Calu3 (cell line): Measurements from ENCODE around the gene CBY1. TPM values are rescaled to one million over a fixed set of nuclear protein-coding genes. Genes with fewer than 3 reads are reported as not detected.
A peak's percentile ranks its signal among the peaks of the same experiment; 100 is the strongest.

Source experiments
- BruUV-seq: library from RNA; stranded (reverse); fragments of 400-500 nt; replicated peaks from 2 replicates; lab custom pipeline; 2021; lab: Mats Ljungman, UMichigan
- CTCF ChIA-PET: fragments of 300-600 bp; sonication (Branson Sonifier 250); formaldehyde crosslinking; loops from one replicate; lab custom pipeline; 2022; ENCODE audit warnings: antibody characterized with exemption; lab: Charles Lee
- DNase-seq: peaks from one replicate; pipeline ENCODE4 v3.0.0; 2022
- H3K27ac Mint-ChIP-seq: one replicate; pipeline ENCODE4 v1.8.0; 2022; ENCODE audit warnings: mixed read lengths; ENCODE audit not compliant: unreplicated experiment
- H3K27me3 Mint-ChIP-seq: one replicate; pipeline ENCODE4 v1.8.0; 2022; ENCODE audit warnings: mixed read lengths; ENCODE audit not compliant: unreplicated experiment
- H3K36me3 Mint-ChIP-seq: one replicate; pipeline ENCODE4 v1.8.0; 2022; ENCODE audit warnings: mild to moderate bottlenecking, moderate library complexity, mixed read lengths; ENCODE audit not compliant: insufficient read depth, unreplicated experiment
- H3K4me1 Mint-ChIP-seq: one replicate; pipeline ENCODE4 v1.8.0; 2022; ENCODE audit warnings: mild to moderate bottlenecking, low read depth, mixed read lengths; ENCODE audit not compliant: unreplicated experiment
- H3K4me3 Mint-ChIP-seq: one replicate; pipeline ENCODE4 v1.8.0; 2022; ENCODE audit warnings: mild to moderate bottlenecking, low read depth, moderate library complexity, mixed read lengths; ENCODE audit not compliant: unreplicated experiment
- H3K9me3 Mint-ChIP-seq: one replicate; pipeline ENCODE4 v1.8.0; 2022; ENCODE audit warnings: low read depth, mixed read lengths; ENCODE audit not compliant: unreplicated experiment
- CTCF ChIP-seq: fragments of 200-600 bp; IDR thresholded peaks from one replicate; pipeline ENCODE4 v1.8.0; 2022; ENCODE audit warnings: antibody characterized with exemption; ENCODE audit not compliant: unreplicated experiment
- intact Hi-C: fragments of 100-400 bp; cut with micrococcal nuclease; formaldehyde crosslinking; loops from one replicate; pipeline ENCODE4 v1.10.0; 2022; ENCODE audit not compliant: unreplicated experiment
- total RNA-seq: library from RNA; stranded (reverse); gene quantifications from 2 replicates; pipeline ENCODE4 v1.2.3, GENCODE V29; 2022

CBY1 gene
- total RNA-seq, 1 experiment from 2014 or later = 40.9 TPM

DNA sequence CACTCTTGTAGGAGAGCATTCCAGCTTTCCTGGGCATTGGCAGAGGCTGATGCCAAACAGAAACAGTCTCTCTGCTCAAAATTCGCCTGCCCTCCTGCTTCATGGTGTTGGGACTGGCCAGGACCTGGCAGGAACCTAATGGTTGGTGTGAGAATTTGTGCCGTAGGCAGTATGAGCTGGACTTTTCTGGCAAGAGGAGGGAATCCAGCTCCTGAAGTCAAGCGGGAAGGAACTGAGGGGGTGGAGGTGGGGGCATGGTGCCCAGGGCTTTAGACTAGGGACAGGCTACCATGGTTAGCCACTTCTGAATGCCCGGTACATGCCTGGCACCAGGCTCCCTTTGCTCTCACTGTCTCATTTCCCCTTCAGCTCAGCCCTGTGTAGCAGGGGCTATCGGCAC lies 18.4 kb downstream of the CBY1 start:
- intact Hi-C loops = no loop called here
- Mint-ChIP-seq H3K9me3 (peaks cover 2% of the 10 kb centered on the region), H3K4me1 (no peaks in the 10 kb centered on the region), H3K4me3 (no peak overlapping the region), H3K27me3 (no peaks in the 10 kb centered on the region), H3K27ac (no peak overlapping the region), H3K36me3 (peaks cover 29% of the 10 kb centered on the region)
- no peak for DNase-seq
- CTCF ChIA-PET = interaction anchor here (0.8 kb wide), 1 partner anchor 270 kb away, joined by 8 read pairs; no protein-coding TSS in a partner anchor
- no TSS peak for BruUV-seq
- no peak for TF ChIP-seq CTCF

- intact Hi-C loops = no loop called here
- TF ChIP-seq CTCF = no peak
- TSS peak; percentile 17 for BruUV-seq
- H3K4me1 Mint-ChIP-seq = no peaks in the 10 kb centered on the region
- H3K9me3 Mint-ChIP-seq = peaks cover 2% of the 10 kb centered on the region
- no peak for DNase-seq
- no peak overlapping the region for H3K4me3 Mint-ChIP-seq
- CTCF ChIA-PET = no interaction called here
- H3K27ac Mint-ChIP-seq = no peak overlapping the region
- no peaks in the 10 kb centered on the region for H3K27me3 Mint-ChIP-seq
- peaks cover 29% of the 10 kb centered on the region for H3K36me3 Mint-ChIP-seq
Observed at GRCh38 chr22:38675833-38676232, 19.4 kb downstream of the CBY1 start.

- peak within 1 kb of the TSS; percentile 96 for H3K27ac Mint-ChIP-seq
- H3K36me3 Mint-ChIP-seq = peaks cover 54% of the 10 kb centered on the region
- H3K9me3 Mint-ChIP-seq = peaks cover 3% of the 10 kb centered on the region
- H3K27me3 Mint-ChIP-seq = no peaks in the 10 kb centered on the region
- TF ChIP-seq CTCF = peak; percentile 30
- CTCF ChIA-PET = interaction anchor here (0.6 to 1.7 kb wide), 13 partner anchors 12 to 838 kb away, joined by 3 to 17 read pairs (median 3); partner anchors contain the start of genes ANKRD54 and GTPBP1
- DNase-seq = peak; percentile 92
- no peaks in the 10 kb centered on the region for H3K4me1 Mint-ChIP-seq
- intact Hi-C loops = loop anchor here (2.0 kb wide), 1 partner anchor 13 kb away; no protein-coding TSS in a partner anchor
- H3K4me3 Mint-ChIP-seq = peak within 1 kb of the TSS; percentile 100
- no TSS peak for BruUV-seq
Observed at GRCh38 chr22:38681582-38682335, 25.3 kb downstream of the CBY1 start, which contains the start of gene TOMM22. Gene TOMM22 (plus strand): TSS chr22:38681957. CDS start chr22:38681979, 22 bp downstream.

GRCh38 chr22:38684895-38685294 lies 28.5 kb downstream of the CBY1 start:
- TF ChIP-seq CTCF = no peak
- CTCF ChIA-PET = no interaction called here
- BruUV-seq = no TSS peak
- H3K9me3 Mint-ChIP-seq = peaks cover 3% of the 10 kb centered on the region
- DNase-seq = no peak
- peaks cover 82% of the 10 kb centered on the region for H3K36me3 Mint-ChIP-seq
- no peaks in the 10 kb centered on the region for H3K27me3 Mint-ChIP-seq
- no peaks in the 10 kb centered on the region for H3K4me1 Mint-ChIP-seq
- H3K27ac Mint-ChIP-seq = no peak overlapping the region
- intact Hi-C loops = loop anchor here (5.0 kb wide), 1 partner anchor 268 kb away; no protein-coding TSS in a partner anchor
- H3K4me3 Mint-ChIP-seq = no peak overlapping the region
